ENCODE measurements around the gene ELP5.
"Not testable (repeated sequence)": the region's sequence is repeated elsewhere in the genome, so short reads cannot be mapped to it uniquely, and the experiment has no call there.

The ELP5 gene

DNA sequence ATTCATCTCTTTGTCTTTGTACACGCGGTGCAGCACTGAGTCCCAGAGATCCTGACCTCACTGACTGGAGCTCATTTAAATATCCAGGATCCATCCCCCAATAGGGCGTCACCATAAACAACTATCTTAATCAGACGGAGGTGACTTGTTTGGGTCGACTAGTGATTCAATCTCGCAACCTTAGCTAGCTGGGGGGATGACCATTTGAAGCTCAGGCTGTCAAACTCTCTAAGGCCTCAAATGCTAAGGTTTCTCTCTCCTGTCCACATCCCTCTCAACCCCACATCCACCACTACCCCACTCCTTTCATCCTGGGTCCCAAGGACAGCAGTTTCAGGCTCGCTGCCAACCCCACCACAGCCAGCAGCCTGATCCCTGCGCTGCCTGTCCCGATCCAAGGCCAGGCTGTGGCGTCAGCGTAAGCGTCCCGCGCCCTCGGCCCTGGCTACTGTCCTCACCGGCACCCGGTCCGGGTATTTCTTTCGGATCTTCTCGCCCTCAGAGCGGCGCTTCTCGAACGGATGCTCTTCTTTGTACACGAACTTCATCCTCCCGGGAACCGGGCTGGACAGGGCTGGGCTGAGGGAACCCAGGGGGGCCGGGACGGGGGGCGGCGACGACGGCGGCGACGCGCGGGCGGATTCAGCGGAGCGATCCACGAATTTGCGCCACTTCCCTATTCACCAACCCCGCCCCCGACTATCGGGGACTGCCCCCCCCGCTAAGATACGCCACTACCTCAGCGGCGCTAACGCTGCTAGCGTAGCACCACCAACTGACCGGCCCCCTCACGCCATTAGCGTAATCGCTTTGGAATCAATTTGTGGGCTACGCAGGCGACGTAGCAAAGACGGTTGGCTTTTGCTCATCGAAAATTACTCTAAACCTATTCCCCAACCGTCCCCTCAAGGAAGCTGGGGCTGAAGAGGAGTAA lies 10.0 kb upstream of the ELP5 start, which contains the start of gene GABARAP:
Gene GABARAP, minus strand, starts transcription at position 667 of the 934 bp plus-strand sequence. Its CDS starts 119 bp downstream, at position 548.
- TF ChIP-seq, protein P1, sequence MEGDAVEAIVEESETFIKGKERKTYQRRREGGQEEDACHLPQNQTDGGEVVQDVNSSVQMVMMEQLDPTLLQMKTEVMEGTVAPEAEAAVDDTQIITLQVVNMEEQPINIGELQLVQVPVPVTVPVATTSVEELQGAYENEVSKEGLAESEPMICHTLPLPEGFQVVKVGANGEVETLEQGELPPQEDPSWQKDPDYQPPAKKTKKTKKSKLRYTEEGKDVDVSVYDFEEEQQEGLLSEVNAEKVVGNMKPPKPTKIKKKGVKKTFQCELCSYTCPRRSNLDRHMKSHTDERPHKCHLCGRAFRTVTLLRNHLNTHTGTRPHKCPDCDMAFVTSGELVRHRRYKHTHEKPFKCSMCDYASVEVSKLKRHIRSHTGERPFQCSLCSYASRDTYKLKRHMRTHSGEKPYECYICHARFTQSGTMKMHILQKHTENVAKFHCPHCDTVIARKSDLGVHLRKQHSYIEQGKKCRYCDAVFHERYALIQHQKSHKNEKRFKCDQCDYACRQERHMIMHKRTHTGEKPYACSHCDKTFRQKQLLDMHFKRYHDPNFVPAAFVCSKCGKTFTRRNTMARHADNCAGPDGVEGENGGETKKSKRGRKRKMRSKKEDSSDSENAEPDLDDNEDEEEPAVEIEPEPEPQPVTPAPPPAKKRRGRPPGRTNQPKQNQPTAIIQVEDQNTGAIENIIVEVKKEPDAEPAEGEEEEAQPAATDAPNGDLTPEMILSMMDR (IDR thresholded peaks at IDR 0.05; ENCODE audit: control insufficient read depth, insufficient read depth, low read depth, low read length, missing control alignments), result no peak
- peak within 1 kb of the TSS; percentile 67 for H3K4me3 ChIP-seq (ENCODE audit: control insufficient read depth, low read depth, low read length)
- peak; percentile 71 for DNase-seq (ENCODE audit: low read depth)

- TF ChIP-seq, protein P1 (IDR thresholded peaks at IDR 0.05; ENCODE audit: control insufficient read depth, insufficient read depth, low read depth, low read length, missing control alignments), result no peak
- DNase-seq (ENCODE audit: low read depth), result peak; percentile 87
- H3K4me3 ChIP-seq (ENCODE audit: control insufficient read depth, low read depth, low read length), result peak overlapping the region; percentile 67
Measured at GRCh38 chr17:7242717-7243452, 9.1 kb upstream of the ELP5 start.

DNA sequence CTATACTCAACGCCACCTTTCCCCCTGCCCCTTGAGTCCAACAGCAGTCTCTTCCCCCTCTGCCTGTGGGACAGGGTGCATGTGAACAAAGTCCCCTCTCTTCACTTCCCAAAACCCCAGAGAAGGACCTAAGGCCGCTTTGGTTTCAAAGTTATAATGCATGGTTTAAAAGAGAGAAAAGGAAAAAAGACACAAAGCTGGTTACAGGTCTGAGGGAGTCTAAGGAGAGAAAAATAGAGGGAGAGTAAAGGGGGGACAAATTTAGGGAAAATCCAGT lies 8.6 kb upstream of the ELP5 start:
- H3K4me3 ChIP-seq (ENCODE audit: control insufficient read depth, low read depth, low read length), result peak overlapping the region; percentile 67
- no peak for DNase-seq (ENCODE audit: low read depth)

DNA sequence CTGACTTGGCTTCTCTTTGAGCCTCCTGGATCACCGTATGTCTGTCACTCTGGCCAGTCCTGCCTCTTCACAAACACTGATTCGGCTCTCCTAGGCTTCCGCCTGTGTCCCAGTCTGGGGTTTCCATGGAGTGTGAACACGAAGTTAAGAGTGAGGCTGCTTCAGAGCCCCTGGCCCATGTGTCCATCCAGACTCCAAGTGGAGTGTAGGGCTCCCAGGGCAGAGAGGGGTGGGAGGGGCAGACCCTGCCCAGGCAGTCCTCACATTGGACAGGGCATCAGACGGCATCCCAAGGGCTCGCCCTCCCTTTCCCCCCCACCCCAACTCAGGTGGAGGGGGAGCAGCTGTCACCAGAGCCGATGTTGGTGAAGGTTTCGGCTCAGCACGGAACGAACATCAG lies 8.2 kb upstream of the ELP5 start:
- not testable (repeated sequence) for H3K4me3 ChIP-seq (ENCODE audit: control insufficient read depth, low read depth, low read length); DNase-seq (ENCODE audit: low read depth)

More for the DNA sequence above, 8.6 kb upstream of the ELP5 start:
- TF ChIP-seq, protein P1 (IDR thresholded peaks at IDR 0.05; ENCODE audit: control insufficient read depth, insufficient read depth, low read depth, low read length, missing control alignments), result no peak

DNA sequence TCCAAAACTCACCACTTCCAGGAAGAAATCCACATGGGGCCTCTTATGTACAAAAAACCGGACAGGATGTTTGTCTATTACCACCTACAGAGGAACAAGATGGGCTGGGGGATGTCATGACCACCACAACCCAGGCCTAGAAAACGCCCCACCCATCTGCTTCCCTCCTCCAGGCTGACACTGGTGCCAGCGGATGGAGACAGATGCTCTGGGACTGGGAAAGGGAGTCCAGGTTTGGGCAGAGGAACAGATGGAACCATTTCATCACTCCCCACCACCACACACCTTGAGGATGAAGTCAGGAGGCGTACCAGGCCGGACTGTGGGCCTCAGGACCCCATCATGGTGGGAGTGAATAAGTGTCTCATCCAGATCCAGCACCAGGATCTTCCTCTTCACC lies 5.2 kb upstream of the ELP5 start:
- TF ChIP-seq, protein P1 (IDR thresholded peaks at IDR 0.05; ENCODE audit: control insufficient read depth, insufficient read depth, low read depth, low read length, missing control alignments), result no peak
- no peak overlapping the region for H3K4me3 ChIP-seq (ENCODE audit: control insufficient read depth, low read depth, low read length)
- no peak for DNase-seq (ENCODE audit: low read depth)

DNA sequence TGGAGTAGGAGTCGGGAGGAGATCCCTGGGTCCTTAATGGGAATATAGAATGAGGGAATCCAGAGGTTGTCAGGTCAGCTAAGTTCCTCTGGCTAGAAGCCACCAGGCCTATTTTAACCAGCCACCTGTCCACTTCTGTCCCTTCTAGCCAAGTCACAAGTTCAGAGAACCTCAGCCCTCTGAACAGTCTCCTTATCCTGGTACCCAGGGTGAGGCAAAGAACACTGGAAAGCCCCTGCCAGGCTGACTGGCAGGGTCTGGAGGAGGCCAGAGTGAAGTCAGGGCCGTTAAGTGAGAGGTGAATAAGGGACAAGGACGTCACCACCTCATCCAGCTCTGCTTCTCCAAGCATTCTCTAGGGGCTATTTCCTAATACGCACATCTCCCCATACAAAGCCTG lies 3.2 kb upstream of the ELP5 start:
- DNase-seq (ENCODE audit: low read depth), result no peak
- TF ChIP-seq, protein P1 (IDR thresholded peaks at IDR 0.05; ENCODE audit: control insufficient read depth, insufficient read depth, low read depth, low read length, missing control alignments), result no peak
- H3K4me3 ChIP-seq (ENCODE audit: control insufficient read depth, low read depth, low read length), result no peak overlapping the region

DNA sequence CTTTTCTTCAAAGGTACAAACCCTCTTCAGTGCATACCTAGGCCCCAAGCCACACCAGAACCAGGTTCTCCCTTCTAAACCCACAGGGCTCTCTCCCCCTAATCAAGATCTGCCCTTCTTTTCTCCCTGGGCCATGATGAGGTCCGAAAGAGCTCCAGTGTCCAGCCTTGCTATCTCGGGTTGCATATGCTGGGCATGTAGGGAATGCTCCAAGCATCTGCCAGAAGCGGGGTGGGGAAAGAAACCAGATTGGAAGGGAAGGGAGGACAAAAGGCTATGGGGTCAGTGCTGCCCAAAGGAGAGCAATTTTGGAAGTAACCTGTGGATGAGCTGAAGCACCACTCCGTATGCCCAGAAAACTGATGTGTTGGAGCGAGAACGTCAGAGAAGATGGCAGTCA lies 2.8 kb upstream of the ELP5 start:
- no peak overlapping the region for H3K4me3 ChIP-seq (ENCODE audit: control insufficient read depth, low read depth, low read length)
- no peak for DNase-seq (ENCODE audit: low read depth)
- TF ChIP-seq, protein P1 (IDR thresholded peaks at IDR 0.05; ENCODE audit: control insufficient read depth, insufficient read depth, low read depth, low read length, missing control alignments), result no peak

Data from AG09309 (cell line).